NOMO-1 treated with dmso at 0.1 percent for 144 hours (cell line): Measurements from ENCODE around the gene BBS4.
"Not testable (repeated sequence)": the region's sequence is repeated elsewhere in the genome, so short reads cannot be mapped to it uniquely, and the experiment has no call there.

Experiments used
- DNase-seq: peaks from one replicate; lab custom pipeline; 2025; ENCODE audit not compliant: unreplicated experiment; lab: John Stamatoyannopoulos, UW

BBS4 gene

GRCh38 chr15:72685925-72686794, at the start of gene BBS4, which contains the start of gene HIGD2B:
TSS of gene BBS4 (plus strand) at chr15:72686207. CDS start at chr15:72686228, 21 bp downstream.
TSS of gene HIGD2B (minus strand) at chr15:72686182. CDS start at chr15:72676374, 9,808 bp downstream.
- DNase-seq = no peak

- not testable (repeated sequence) for DNase-seq
Measured at GRCh38 chr15:72636519-72637282, 49.3 kb upstream of the BBS4 start.

GRCh38 chr15:72639759-72640483, 46.1 kb upstream of the BBS4 start:
- not testable (repeated sequence) for DNase-seq

- not testable (repeated sequence) for DNase-seq
Measured at GRCh38 chr15:72642271-72642670, 43.7 kb upstream of the BBS4 start.

GRCh38 chr15:72648631-72649253, 37.3 kb upstream of the BBS4 start:
- not testable (repeated sequence) for DNase-seq

GRCh38 chr15:72654397-72654796, 31.6 kb upstream of the BBS4 start, which contains the start of gene GOLGA6B:
TSS of gene GOLGA6B (plus strand) at chr15:72654697. CDS start at chr15:72654738, 41 bp downstream.
- not testable (repeated sequence) for DNase-seq

GRCh38 chr15:72656014-72656413, 30.0 kb upstream of the BBS4 start:
- not testable (repeated sequence) for DNase-seq

- not testable (repeated sequence) for DNase-seq
Measured at GRCh38 chr15:72661081-72661480, 24.9 kb upstream of the BBS4 start.

- DNase-seq = not testable (repeated sequence)
Measured at GRCh38 chr15:72663931-72664330, 22.1 kb upstream of the BBS4 start.

- DNase-seq = not testable (repeated sequence)
Measured at GRCh38 chr15:72665706-72666105, 20.3 kb upstream of the BBS4 start.

- DNase-seq = not testable (repeated sequence)
Measured at GRCh38 chr15:72669803-72670202, 16.2 kb upstream of the BBS4 start.

- DNase-seq = not testable (repeated sequence)
Measured at GRCh38 chr15:72670656-72671352, 15.2 kb upstream of the BBS4 start.

- DNase-seq = no peak
Measured at GRCh38 chr15:72671525-72671924, 14.5 kb upstream of the BBS4 start.

GRCh38 chr15:72676838-72677237, 9.2 kb upstream of the BBS4 start:
- no peak for DNase-seq

GRCh38 chr15:72680931-72681330, 5.1 kb upstream of the BBS4 start:
- no peak for DNase-seq

GRCh38 chr15:72682772-72683171, 3.2 kb upstream of the BBS4 start:
- no peak for DNase-seq

- no peak for DNase-seq
Measured at GRCh38 chr15:72685301-72685924, 594 bp upstream of the BBS4 start.

GRCh38 chr15:72688697-72689096, 2.7 kb downstream of the BBS4 start:
- no peak for DNase-seq

GRCh38 chr15:72690938-72691337, 4.9 kb downstream of the BBS4 start:
- no peak for DNase-seq
